ENCODE data around the gene CDK6. TPM values are rescaled to one million over a fixed set of nuclear protein-coding genes. Genes with fewer than 3 reads are reported as not detected.

The CDK6 gene
- total and polyA plus RNA-seq, 2 of the 8 experiments (the other 6 are each of a cell fraction or from before 2014, with no cell fraction given) = 5.9 to 18.9 TPM

- Histone ChIP-seq H4K5ac (ENCODE audit: insufficient read length, low read depth, low read length) (no peak overlapping the region), H2BK15ac (ENCODE audit: low read length) (no peak overlapping the region), H2BK5ac (ENCODE audit: low read depth, low read length) (no peak overlapping the region), H2BK20ac (ENCODE audit: low read length) (no peak overlapping the region), H3K27me3 (replicated peaks in 1 of 4; ENCODE audit: control insufficient read depth in 3 of 4, extremely low read depth in 1 of 4, insufficient read depth in 3 of 4, low read length in 3 of 4) (peaks cover 0 to 5% (median 0%) of the 10 kb centered on the region in 4 experiments; a peak in 1 of 7 replicates), H4K91ac (replicated peaks; ENCODE audit: insufficient read length, low read length) (no peak overlapping the region), H4K20me1 (replicated peaks in 1 of 2; ENCODE audit: control insufficient read depth in 1 of 2, insufficient read depth in 2 of 2, low read length in 2 of 2) (no peaks in the 10 kb centered on the region), H3K56ac (replicated peaks; ENCODE audit: insufficient read length, low read depth, low read length) (no peak overlapping the region), H3K36me3 (ENCODE audit: control insufficient read depth in 2 of 4, insufficient read depth in 4 of 4, low read length in 3 of 4) (peaks cover 0 to 7% (median 4%) of the 10 kb centered on the region in 4 experiments; a peak in 3 of 8 replicates), H3K18ac (ENCODE audit: extremely low read depth, low read length) (no peak overlapping the region), H4K8ac (ENCODE audit: extremely low read depth, insufficient read depth, low read length) (no peak overlapping the region), H3K9me3 (ENCODE audit: insufficient read depth in 2 of 2, low read depth in 1 of 2, low read length in 1 of 2) (no peaks in the 10 kb centered on the region), H3K14ac (ENCODE audit: insufficient read length) (no peak overlapping the region), H2AFZ (ENCODE audit: low read length) (no peak overlapping the region), H3K23me2 (ENCODE audit: low read depth, low read length) (no peaks in the 10 kb centered on the region), H3K4me3 (ENCODE audit: extremely low read depth in 1 of 4, insufficient read depth in 2 of 4, low read depth in 3 of 4, low read length in 4 of 4) (no peak overlapping the region), H2AK5ac (ENCODE audit: low read depth, low read length) (no peak overlapping the region), H3K79me1 (ENCODE audit: low read depth, low read length) (no peaks in the 10 kb centered on the region), H2BK120ac (replicated peaks; ENCODE audit: low read depth, low read length) (no peak overlapping the region), H3K79me2 (ENCODE audit: control insufficient read depth in 1 of 2, insufficient read depth in 2 of 2, low read length in 2 of 2) (no peaks in the 10 kb centered on the region), H3K4ac (replicated peaks; ENCODE audit: insufficient read length, low read depth, low read length) (no peak overlapping the region), H2BK12ac (ENCODE audit: low read depth, low read length) (no peak overlapping the region), H3K9ac (replicated peaks in 1 of 4; ENCODE audit: extremely low read depth in 1 of 4, low read depth in 3 of 4, low read length in 3 of 4) (no peak overlapping the region), H3K4me1 (replicated peaks in 1 of 4; ENCODE audit: control insufficient read depth in 3 of 4, insufficient read depth in 4 of 4, low read length in 3 of 4) (peaks cover 0 to 3% (median 1%) of the 10 kb centered on the region in 4 experiments; a peak in 2 of 7 replicates), H3K4me2 (ENCODE audit: insufficient read depth in 1 of 2, low read depth in 2 of 2, low read length in 2 of 2) (no peak overlapping the region), H3K23ac (ENCODE audit: insufficient read length) (no peak overlapping the region), H3K27ac (ENCODE audit: low read depth, low read length) (no peak overlapping the region)
- TF ChIP-seq BCL11A (IDR thresholded peaks at IDR 0.05; ENCODE audit: low read depth in 2 of 2, low read length in 2 of 2) (no peak), KDM4A (IDR thresholded peaks at IDR 0.05; ENCODE audit: low read depth, low read length, severe bottlenecking) (no peak), EP300 (IDR thresholded peaks at IDR 0.05; ENCODE audit: borderline replicate concordance in 1 of 2, low read depth in 2 of 2, low read length in 2 of 2) (no peak), YY1 (IDR thresholded peaks at IDR 0.05; ENCODE audit: low read depth, low read length) (no peak)
- DNase-seq (ENCODE audit: low read depth in 1 of 2, low spot score in 2 of 2) = no peak
- ChIA-PET POLR2A (ENCODE audit: partially characterized antibody) (no interaction called here), CTCF (ENCODE audit: partially characterized antibody) (interaction anchor here (1.6 kb wide), 1 partner anchor 11 kb away, joined by 6 read pairs; no protein-coding TSS in a partner anchor)
- no peak for FAIRE-seq
- WGBS, 2 experiments (ENCODE audit: extremely low coverage in 1 of 2, insufficient coverage in 1 of 2, insufficient read length in 1 of 2, insufficient replicate concordance in 2 of 2, low coverage in 1 of 2, low lambda C conversion rate in 2 of 2, missing lambda C conversion rate in 1 of 2) = 92% methylated on average over 2 of the region's 2 CpGs; no CpG with 5 or more reads in 1 of the 2 experiments
Measured at GRCh38 chr7:92729751-92730150, 106.6 kb downstream of the CDK6 start.

All from H1 (cell line).